Measurements from ENCODE around the gene FANCL.
"Not testable (repeated sequence)": the region's sequence is repeated elsewhere in the genome, so short reads cannot be mapped to it uniquely, and the experiment has no call there.

Gene FANCL

DNA sequence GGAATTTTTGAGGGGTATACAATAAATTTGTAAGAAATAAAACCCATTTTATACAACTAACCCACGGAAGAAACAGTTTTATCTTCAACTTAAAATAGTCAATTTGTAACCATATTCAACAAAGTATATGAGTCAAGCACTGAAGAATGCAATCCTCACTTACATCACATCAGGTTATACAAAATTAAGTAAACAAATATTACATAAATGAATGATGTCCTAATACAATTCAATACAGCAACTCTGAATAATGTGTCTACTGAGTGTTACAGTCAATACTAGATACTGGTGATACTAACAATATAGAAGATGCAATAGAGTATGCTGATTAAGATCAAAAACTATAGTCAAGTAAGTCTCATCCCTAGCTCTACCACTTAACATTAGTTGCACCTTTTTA, 58.6 kb downstream of the FANCL start:
- Histone ChIP-seq H3K9ac (ENCODE audit: low read length in 5 of 5) (no peak overlapping the region), H3K4me1 (ENCODE audit: control insufficient read depth in 5 of 5, insufficient read depth in 5 of 5, low read length in 5 of 5) (no peaks in the 10 kb centered on the region), H3K27me3 (ENCODE audit: control insufficient read depth in 5 of 5, insufficient read depth in 4 of 5, low read length in 5 of 5) (no peaks in the 10 kb centered on the region), H3K4me3 (ENCODE audit: low read depth in 1 of 5, low read length in 5 of 5) (no peak overlapping the region), H3K27ac (ENCODE audit: low read depth, low read length) (no peak overlapping the region), H3K36me3 (ENCODE audit: control insufficient read depth in 5 of 5, insufficient read depth in 5 of 5, low read length in 5 of 5) (peaks cover 0 to 8% (median 0%) of the 10 kb centered on the region in 5 donors), H3K9me3 (ENCODE audit: control insufficient read depth in 5 of 5, low read length in 5 of 5) (peaks cover 0 to 3% (median 0%) of the 10 kb centered on the region in 5 donors)

- Histone ChIP-seq H3K9ac (ENCODE audit: low read length in 5 of 5) (no peak overlapping the region), H3K4me1 (ENCODE audit: control insufficient read depth in 5 of 5, insufficient read depth in 5 of 5, low read length in 5 of 5) (no peaks in the 10 kb centered on the region), H3K27ac (ENCODE audit: low read depth, low read length) (no peak overlapping the region), H3K27me3 (ENCODE audit: control insufficient read depth in 5 of 5, insufficient read depth in 4 of 5, low read length in 5 of 5) (no peaks in the 10 kb centered on the region), H3K4me3 (ENCODE audit: low read depth in 1 of 5, low read length in 5 of 5) (no peak overlapping the region), H3K36me3 (ENCODE audit: control insufficient read depth in 5 of 5, insufficient read depth in 5 of 5, low read length in 5 of 5) (peaks cover 0 to 4% (median 0%) of the 10 kb centered on the region in 5 donors), H3K9me3 (ENCODE audit: control insufficient read depth in 5 of 5, low read length in 5 of 5) (peaks cover 0 to 3% (median 0%) of the 10 kb centered on the region in 5 donors)
These were observed 60.5 kb downstream of the FANCL start for GRCh38 chr2:58180635-58181034.

GRCh38 chr2:58180175-58180574, 61.0 kb downstream of the FANCL start:
- not testable (repeated sequence) for H3K9me3 ChIP-seq (ENCODE audit: control insufficient read depth in 5 of 5, low read length in 5 of 5); H3K9ac ChIP-seq (ENCODE audit: low read length in 5 of 5); H3K27me3 ChIP-seq (ENCODE audit: control insufficient read depth in 5 of 5, insufficient read depth in 4 of 5, low read length in 5 of 5); H3K27ac ChIP-seq (ENCODE audit: low read depth, low read length); H3K4me1 ChIP-seq (ENCODE audit: control insufficient read depth in 5 of 5, insufficient read depth in 5 of 5, low read length in 5 of 5); H3K4me3 ChIP-seq (ENCODE audit: low read depth in 1 of 5, low read length in 5 of 5); H3K36me3 ChIP-seq (ENCODE audit: control insufficient read depth in 5 of 5, insufficient read depth in 5 of 5, low read length in 5 of 5)

GRCh38 chr2:58177187-58177586, 63.9 kb downstream of the FANCL start:
- not testable (repeated sequence) for H3K27ac ChIP-seq (ENCODE audit: low read depth, low read length); H3K36me3 ChIP-seq (ENCODE audit: control insufficient read depth in 5 of 5, insufficient read depth in 5 of 5, low read length in 5 of 5); H3K9ac ChIP-seq (ENCODE audit: low read length in 5 of 5); H3K4me1 ChIP-seq (ENCODE audit: control insufficient read depth in 5 of 5, insufficient read depth in 5 of 5, low read length in 5 of 5); H3K27me3 ChIP-seq (ENCODE audit: control insufficient read depth in 5 of 5, insufficient read depth in 4 of 5, low read length in 5 of 5); H3K9me3 ChIP-seq (ENCODE audit: control insufficient read depth in 5 of 5, low read length in 5 of 5); H3K4me3 ChIP-seq (ENCODE audit: low read depth in 1 of 5, low read length in 5 of 5)

GRCh38 chr2:58171831-58172230, 69.3 kb downstream of the FANCL start:
- H3K9me3 ChIP-seq (ENCODE audit: control insufficient read depth in 5 of 5, low read length in 5 of 5); H3K4me1 ChIP-seq (ENCODE audit: control insufficient read depth in 5 of 5, insufficient read depth in 5 of 5, low read length in 5 of 5); H3K36me3 ChIP-seq (ENCODE audit: control insufficient read depth in 5 of 5, insufficient read depth in 5 of 5, low read length in 5 of 5); H3K27ac ChIP-seq (ENCODE audit: low read depth, low read length); H3K4me3 ChIP-seq (ENCODE audit: low read depth in 1 of 5, low read length in 5 of 5); H3K9ac ChIP-seq (ENCODE audit: low read length in 5 of 5); H3K27me3 ChIP-seq (ENCODE audit: control insufficient read depth in 5 of 5, insufficient read depth in 4 of 5, low read length in 5 of 5): not testable (repeated sequence)

GRCh38 chr2:58170334-58170933, 70.7 kb downstream of the FANCL start:
- H3K9me3 ChIP-seq (ENCODE audit: control insufficient read depth in 5 of 5, low read length in 5 of 5); H3K9ac ChIP-seq (ENCODE audit: low read length in 5 of 5); H3K27ac ChIP-seq (ENCODE audit: low read depth, low read length); H3K27me3 ChIP-seq (ENCODE audit: control insufficient read depth in 5 of 5, insufficient read depth in 4 of 5, low read length in 5 of 5); H3K4me3 ChIP-seq (ENCODE audit: low read depth in 1 of 5, low read length in 5 of 5); H3K4me1 ChIP-seq (ENCODE audit: control insufficient read depth in 5 of 5, insufficient read depth in 5 of 5, low read length in 5 of 5); H3K36me3 ChIP-seq (ENCODE audit: control insufficient read depth in 5 of 5, insufficient read depth in 5 of 5, low read length in 5 of 5): not testable (repeated sequence)

DNA sequence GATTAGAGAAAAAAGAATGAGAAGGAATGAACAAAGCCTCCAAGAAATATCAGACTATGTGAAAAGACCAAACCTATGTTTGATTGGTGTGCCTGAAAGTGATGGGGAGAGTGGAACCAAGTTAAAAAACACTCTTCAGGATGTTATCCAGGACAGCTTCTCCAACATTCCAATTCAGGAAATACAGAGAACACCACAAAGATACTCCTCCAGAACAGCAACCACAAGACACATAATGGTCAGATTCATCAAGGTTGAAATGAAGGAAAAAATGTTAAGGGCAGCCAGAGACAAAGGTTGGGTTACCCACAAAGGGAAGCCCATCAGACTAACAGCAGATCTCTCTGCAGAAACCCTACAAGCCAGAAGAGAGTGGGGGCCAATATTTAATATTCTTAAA, 71.3 kb downstream of the FANCL start:
- H3K36me3 ChIP-seq (ENCODE audit: control insufficient read depth in 5 of 5, insufficient read depth in 5 of 5, low read length in 5 of 5); H3K27ac ChIP-seq (ENCODE audit: low read depth, low read length); H3K4me1 ChIP-seq (ENCODE audit: control insufficient read depth in 5 of 5, insufficient read depth in 5 of 5, low read length in 5 of 5); H3K27me3 ChIP-seq (ENCODE audit: control insufficient read depth in 5 of 5, insufficient read depth in 4 of 5, low read length in 5 of 5); H3K4me3 ChIP-seq (ENCODE audit: low read depth in 1 of 5, low read length in 5 of 5); H3K9ac ChIP-seq (ENCODE audit: low read length in 5 of 5); H3K9me3 ChIP-seq (ENCODE audit: control insufficient read depth in 5 of 5, low read length in 5 of 5): not testable (repeated sequence)

DNA sequence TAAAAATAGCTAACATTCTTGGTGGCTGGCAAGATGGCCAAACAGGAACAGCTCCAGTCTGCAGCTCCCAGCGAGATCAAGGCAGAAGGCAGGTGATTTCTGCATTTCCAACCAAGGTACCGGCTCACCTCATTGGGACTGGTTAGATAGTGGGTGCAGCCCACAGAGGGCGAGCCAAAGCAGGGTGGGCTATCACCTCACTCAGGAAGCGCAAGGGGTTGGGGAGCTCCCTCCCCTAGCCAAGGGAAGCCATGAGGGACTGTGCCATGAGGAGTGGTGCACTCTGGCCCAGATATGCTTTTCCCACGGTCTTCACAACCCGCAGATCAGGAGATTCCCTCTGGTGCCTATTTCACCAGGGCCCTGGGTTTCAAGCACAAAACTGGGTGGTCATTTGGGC, 73.0 kb downstream of the FANCL start:
- not testable (repeated sequence) for H3K36me3 ChIP-seq (ENCODE audit: control insufficient read depth in 5 of 5, insufficient read depth in 5 of 5, low read length in 5 of 5); H3K9ac ChIP-seq (ENCODE audit: low read length in 5 of 5); H3K27ac ChIP-seq (ENCODE audit: low read depth, low read length); H3K4me1 ChIP-seq (ENCODE audit: control insufficient read depth in 5 of 5, insufficient read depth in 5 of 5, low read length in 5 of 5); H3K9me3 ChIP-seq (ENCODE audit: control insufficient read depth in 5 of 5, low read length in 5 of 5); H3K4me3 ChIP-seq (ENCODE audit: low read depth in 1 of 5, low read length in 5 of 5); H3K27me3 ChIP-seq (ENCODE audit: control insufficient read depth in 5 of 5, insufficient read depth in 4 of 5, low read length in 5 of 5)

DNA sequence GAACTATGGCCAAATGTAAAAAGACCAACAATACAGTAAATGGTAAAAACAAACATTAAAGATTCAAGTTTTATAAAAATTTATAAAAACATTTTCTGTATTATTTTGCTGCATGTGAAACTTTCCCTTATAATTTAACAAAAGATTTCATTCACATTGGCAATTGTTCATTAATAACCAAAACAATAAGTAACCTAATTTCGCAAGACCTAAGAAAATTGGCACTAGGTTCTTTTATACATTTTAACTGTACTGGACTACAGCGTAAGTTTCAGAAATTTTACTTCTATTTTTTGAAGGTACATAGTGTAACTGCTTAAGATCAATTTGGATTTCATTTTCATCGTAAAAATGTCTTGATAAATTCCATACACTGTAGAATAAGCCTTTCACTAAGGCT, 77.2 kb downstream of the FANCL start:
- Histone ChIP-seq H3K27ac (ENCODE audit: low read depth, low read length) (no peak overlapping the region), H3K4me3 (ENCODE audit: low read depth in 1 of 5, low read length in 5 of 5) (no peak overlapping the region), H3K27me3 (ENCODE audit: control insufficient read depth in 5 of 5, insufficient read depth in 4 of 5, low read length in 5 of 5) (no peaks in the 10 kb centered on the region), H3K4me1 (ENCODE audit: control insufficient read depth in 5 of 5, insufficient read depth in 5 of 5, low read length in 5 of 5) (no peaks in the 10 kb centered on the region), H3K36me3 (ENCODE audit: control insufficient read depth in 5 of 5, insufficient read depth in 5 of 5, low read length in 5 of 5) (peaks cover 19 to 32% (median 26%) of the 10 kb centered on the region in 5 donors), H3K9ac (ENCODE audit: low read length in 5 of 5) (no peak overlapping the region), H3K9me3 (ENCODE audit: control insufficient read depth in 5 of 5, low read length in 5 of 5) (no peaks in the 10 kb centered on the region)

DNA sequence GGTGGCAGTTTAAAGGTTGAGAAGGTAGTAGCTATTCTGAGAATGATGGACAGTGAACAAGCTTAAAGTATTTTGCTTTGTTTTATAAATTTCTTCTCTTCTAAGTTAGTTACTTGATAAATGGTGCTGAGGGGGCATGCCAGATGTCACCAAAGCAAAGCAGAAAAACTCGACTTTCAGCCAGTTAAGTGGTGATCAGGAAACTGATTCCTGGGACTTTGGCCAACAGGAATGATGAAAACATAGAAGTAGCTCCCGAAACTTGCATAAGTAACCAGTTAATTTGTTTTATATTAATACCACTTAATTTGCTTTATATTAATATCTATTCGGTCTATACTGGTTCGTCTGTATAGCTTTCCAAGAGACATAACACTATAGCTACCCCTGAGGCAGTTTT, 82.6 kb downstream of the FANCL start:
- Histone ChIP-seq H3K9ac (ENCODE audit: low read length in 5 of 5) (no peak overlapping the region), H3K4me3 (ENCODE audit: low read depth in 1 of 5, low read length in 5 of 5) (no peak overlapping the region), H3K27ac (ENCODE audit: low read depth, low read length) (no peak overlapping the region), H3K27me3 (ENCODE audit: control insufficient read depth in 5 of 5, insufficient read depth in 4 of 5, low read length in 5 of 5) (no peaks in the 10 kb centered on the region), H3K36me3 (ENCODE audit: control insufficient read depth in 5 of 5, insufficient read depth in 5 of 5, low read length in 5 of 5) (peaks cover 23 to 36% (median 32%) of the 10 kb centered on the region in 5 donors), H3K9me3 (ENCODE audit: control insufficient read depth in 5 of 5, low read length in 5 of 5) (no peaks in the 10 kb centered on the region), H3K4me1 (ENCODE audit: control insufficient read depth in 5 of 5, insufficient read depth in 5 of 5, low read length in 5 of 5) (no peaks in the 10 kb centered on the region)

- Histone ChIP-seq H3K4me1 (ENCODE audit: control insufficient read depth in 5 of 5, insufficient read depth in 5 of 5, low read length in 5 of 5) (no peaks in the 10 kb centered on the region), H3K9ac (ENCODE audit: low read length in 5 of 5) (no peak overlapping the region), H3K36me3 (ENCODE audit: control insufficient read depth in 5 of 5, insufficient read depth in 5 of 5, low read length in 5 of 5) (peaks cover 23 to 36% (median 32%) of the 10 kb centered on the region in 5 donors), H3K9me3 (ENCODE audit: control insufficient read depth in 5 of 5, low read length in 5 of 5) (no peaks in the 10 kb centered on the region), H3K27me3 (ENCODE audit: control insufficient read depth in 5 of 5, insufficient read depth in 4 of 5, low read length in 5 of 5) (no peaks in the 10 kb centered on the region), H3K4me3 (ENCODE audit: low read depth in 1 of 5, low read length in 5 of 5) (no peak overlapping the region), H3K27ac (ENCODE audit: low read depth, low read length) (no peak overlapping the region)
These were observed 83.4 kb downstream of the FANCL start for GRCh38 chr2:58157754-58158153.
